ENCODE data around the gene TRIP10. TPM values are rescaled to one million over a fixed set of nuclear protein-coding genes. Genes with fewer than 3 reads are reported as not detected.

TRIP10 gene
- total and polyA plus RNA-seq, 2 experiments from 2014 or later: 54.1 to 67.8 TPM

DNA sequence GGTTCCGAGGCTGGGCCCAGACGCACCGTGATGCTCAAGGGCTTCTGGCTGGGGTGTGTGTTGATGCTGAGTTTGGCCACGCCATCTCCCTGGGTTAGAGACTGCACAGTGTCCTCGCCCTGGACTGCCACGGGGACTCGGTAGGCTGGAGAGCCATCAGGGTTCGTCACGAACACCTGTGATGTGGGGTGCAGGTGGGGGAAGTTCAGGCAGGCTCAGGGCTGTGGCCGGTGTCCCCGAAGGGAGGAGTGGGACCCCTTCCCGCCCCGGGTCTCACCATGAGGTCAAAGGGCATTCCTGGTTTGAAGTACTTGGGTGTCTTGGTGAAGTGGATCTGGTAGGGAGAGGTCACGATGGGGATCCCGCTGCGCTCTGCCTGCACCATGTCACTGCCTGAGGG is 27.2 kb upstream of the TRIP10 start:
- H3K9me3 ChIP-seq (ENCODE audit: low read depth): no peaks in the 10 kb centered on the region
- no peak overlapping the region for H3K4me3 ChIP-seq
- TF ChIP-seq, protein P1, sequence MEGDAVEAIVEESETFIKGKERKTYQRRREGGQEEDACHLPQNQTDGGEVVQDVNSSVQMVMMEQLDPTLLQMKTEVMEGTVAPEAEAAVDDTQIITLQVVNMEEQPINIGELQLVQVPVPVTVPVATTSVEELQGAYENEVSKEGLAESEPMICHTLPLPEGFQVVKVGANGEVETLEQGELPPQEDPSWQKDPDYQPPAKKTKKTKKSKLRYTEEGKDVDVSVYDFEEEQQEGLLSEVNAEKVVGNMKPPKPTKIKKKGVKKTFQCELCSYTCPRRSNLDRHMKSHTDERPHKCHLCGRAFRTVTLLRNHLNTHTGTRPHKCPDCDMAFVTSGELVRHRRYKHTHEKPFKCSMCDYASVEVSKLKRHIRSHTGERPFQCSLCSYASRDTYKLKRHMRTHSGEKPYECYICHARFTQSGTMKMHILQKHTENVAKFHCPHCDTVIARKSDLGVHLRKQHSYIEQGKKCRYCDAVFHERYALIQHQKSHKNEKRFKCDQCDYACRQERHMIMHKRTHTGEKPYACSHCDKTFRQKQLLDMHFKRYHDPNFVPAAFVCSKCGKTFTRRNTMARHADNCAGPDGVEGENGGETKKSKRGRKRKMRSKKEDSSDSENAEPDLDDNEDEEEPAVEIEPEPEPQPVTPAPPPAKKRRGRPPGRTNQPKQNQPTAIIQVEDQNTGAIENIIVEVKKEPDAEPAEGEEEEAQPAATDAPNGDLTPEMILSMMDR (IDR thresholded peaks at IDR 0.05; ENCODE audit: low read depth, low read length): no peak
- H3K27me3 ChIP-seq: peaks cover 11% of the 10 kb centered on the region
- DNase-seq (ENCODE audit: low read depth in 1 of 2, low spot score in 1 of 2): no peak
- H3K36me3 ChIP-seq: no peaks in the 10 kb centered on the region
- H3K4me1 ChIP-seq (ENCODE audit: low read depth): no peaks in the 10 kb centered on the region
- no peak overlapping the region for H3K27ac ChIP-seq

DNA sequence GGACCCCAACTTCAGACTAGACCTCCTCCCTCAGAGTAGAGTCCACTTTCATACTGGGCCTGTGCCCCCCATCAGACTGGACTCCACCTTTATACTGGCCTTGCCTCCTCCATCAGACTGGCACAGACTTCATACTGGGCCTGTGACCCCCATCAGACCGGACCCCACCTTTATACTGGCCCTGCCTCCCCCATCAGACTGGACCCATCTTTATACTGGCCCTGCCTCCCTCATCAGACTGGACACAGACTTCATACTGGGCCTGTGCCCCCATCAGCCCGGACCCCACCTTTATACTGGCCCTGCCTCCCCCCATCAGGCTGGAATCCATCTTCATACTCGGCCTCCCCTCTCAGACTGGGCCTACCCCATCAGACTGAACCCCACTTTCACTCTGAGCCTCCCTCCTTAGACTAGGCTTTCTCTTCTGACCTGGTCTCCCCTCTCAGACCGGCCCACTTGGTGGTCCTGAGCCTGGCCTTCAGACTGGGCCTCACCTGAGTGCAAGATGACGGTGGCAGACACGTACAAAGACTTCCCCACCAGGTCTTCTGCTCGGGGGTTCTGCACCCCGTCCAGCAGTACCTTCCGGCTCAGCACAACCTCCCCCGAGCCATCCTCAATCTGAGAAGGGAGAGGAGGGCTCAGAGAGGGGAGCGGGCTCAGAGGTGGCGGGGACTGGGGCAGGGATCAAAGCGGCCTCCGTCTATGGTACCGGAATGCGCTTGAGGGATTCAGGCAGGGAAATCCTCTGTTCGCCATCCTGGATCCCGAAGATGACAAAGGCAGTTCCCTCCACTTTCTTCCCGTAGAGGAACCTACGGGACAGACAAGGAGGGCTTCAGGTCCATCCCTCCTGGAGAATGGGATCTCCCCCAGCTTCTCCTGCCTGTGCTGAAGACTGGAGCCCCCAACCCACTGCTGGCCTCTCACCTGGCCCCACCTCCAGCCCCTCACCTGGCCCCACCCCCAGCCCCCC is 26.5 kb upstream of the TRIP10 start:
- Histone ChIP-seq H3K27me3 (peaks cover 11% of the 10 kb centered on the region), H3K36me3 (no peaks in the 10 kb centered on the region), H3K27ac (no peak overlapping the region), H3K9me3 (ENCODE audit: low read depth) (no peaks in the 10 kb centered on the region), H3K4me3 (no peak overlapping the region), H3K4me1 (ENCODE audit: low read depth) (no peaks in the 10 kb centered on the region)
- DNase-seq (ENCODE audit: low read depth in 1 of 2, low spot score in 1 of 2): no peak
- TF ChIP-seq, protein P1 (IDR thresholded peaks at IDR 0.05; ENCODE audit: low read depth, low read length): no peak

DNA sequence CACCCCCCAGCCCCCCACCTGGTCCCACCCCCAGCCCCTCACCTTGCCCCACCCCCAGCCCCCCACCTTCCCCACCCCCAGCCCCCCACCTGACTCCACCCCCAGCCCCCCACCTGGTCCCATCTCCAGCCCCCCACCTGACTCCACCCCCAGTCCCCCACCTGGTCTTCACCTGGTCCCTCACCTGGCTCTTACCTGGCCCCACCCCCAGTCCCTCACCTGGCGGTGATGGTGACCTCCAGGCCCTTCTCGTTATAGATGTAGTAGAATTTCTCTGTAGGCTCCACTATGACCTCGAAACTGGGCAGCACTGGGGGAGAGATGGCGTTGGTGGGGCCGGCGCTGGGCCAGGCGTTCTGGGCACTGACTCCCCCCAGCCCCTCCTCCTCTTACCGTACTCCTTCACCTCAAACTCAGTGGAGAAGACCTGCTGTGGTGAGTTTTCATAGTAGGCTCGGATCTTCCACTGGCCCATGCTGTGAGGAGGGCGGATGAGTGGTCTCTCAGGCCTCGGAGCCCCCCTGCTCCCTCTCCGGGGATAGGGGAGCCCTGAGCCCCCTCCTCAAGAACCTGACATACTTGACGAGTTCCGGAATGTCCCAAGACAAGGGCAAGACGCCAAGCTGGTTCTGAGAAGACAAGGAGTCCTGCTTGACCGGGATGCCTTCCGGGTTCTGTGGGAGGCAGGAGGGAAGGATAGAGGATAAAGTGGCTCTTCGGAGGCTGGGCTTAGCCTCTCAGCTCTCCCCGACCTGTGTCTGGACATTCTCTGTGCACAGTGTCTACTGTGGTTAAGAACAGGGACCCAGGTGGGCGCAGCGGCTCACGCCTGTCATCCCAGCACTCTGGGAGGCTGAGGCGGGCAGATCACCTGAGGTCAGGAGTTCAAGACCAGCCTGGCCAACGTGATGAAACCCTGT is 25.4 kb upstream of the TRIP10 start:
- no peaks in the 10 kb centered on the region for H3K36me3 ChIP-seq
- DNase-seq (ENCODE audit: low read depth in 1 of 2, low spot score in 1 of 2): no peak
- TF ChIP-seq, protein P1 (IDR thresholded peaks at IDR 0.05; ENCODE audit: low read depth, low read length): no peak

DNA sequence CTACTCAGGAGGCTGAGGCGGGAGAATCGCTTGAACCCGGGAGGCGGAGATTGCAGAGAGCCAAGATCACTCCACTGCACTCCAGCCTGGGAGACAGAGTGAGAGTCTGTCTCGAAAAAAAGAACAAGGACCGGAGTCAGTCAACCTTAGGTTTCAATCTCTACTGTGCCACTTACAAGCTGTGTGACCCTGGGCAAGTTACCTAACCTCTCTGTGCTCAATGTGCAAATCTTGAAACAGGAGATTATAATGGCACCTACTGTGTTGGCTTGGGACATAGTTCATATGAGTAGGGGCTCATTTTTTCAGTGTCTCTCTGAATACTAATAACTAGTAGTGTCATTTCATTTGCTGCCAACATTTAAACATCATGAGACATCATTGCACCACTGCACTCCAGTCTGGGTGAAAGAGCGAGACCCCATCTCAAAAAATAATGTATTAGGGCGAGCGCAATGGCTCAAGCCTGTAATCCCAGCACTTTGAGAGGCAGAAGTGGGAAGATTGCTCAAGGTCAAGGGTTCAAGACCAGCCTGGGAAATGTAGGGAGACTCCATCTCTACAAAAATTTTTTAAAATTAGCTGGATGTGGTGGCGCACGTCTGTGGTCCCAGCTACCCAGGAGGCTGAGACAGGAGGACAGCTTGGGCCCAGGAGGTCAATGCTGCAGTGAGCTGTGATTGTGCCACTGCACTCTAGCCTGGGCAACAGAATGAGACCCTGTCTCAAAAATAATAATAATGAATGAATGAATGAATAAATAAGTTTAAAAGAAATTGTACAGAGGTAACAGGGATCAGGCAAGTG is 24.5 kb upstream of the TRIP10 start:
- Histone ChIP-seq H3K9me3 (ENCODE audit: low read depth) (no peaks in the 10 kb centered on the region), H3K27ac (no peak overlapping the region), H3K27me3 (peaks cover 7% of the 10 kb centered on the region), H3K4me1 (ENCODE audit: low read depth) (no peaks in the 10 kb centered on the region), H3K36me3 (no peaks in the 10 kb centered on the region), H3K4me3 (no peak overlapping the region)
- TF ChIP-seq, protein P1 (IDR thresholded peaks at IDR 0.05; ENCODE audit: low read depth, low read length): no peak
- no peak for DNase-seq (ENCODE audit: low read depth in 1 of 2, low spot score in 1 of 2)

More for the DNA sequence above, 25.4 kb upstream of the TRIP10 start:
- H3K4me3 ChIP-seq: no peak overlapping the region
- H3K9me3 ChIP-seq (ENCODE audit: low read depth): no peaks in the 10 kb centered on the region
- peaks cover 11% of the 10 kb centered on the region for H3K27me3 ChIP-seq
- no peak overlapping the region for H3K27ac ChIP-seq
- no peaks in the 10 kb centered on the region for H3K4me1 ChIP-seq (ENCODE audit: low read depth)

DNA sequence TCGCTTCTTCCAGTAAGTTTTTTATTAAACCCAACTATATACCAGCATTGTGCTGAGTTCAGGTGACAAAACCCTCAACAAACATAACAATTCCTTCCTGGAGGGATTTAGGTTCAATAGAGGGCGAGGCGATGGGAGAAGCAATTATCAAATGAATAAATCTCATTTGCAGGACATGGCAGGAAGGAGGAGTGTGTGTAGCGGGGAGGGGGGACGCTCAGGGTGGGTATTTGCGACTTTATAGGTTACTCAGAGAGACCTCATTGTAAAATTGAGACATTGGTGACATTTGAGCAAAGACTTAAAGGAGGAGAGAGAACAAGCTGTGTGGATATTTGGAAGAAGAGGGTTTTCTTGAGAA is 22.9 kb upstream of the TRIP10 start:
- H3K36me3 ChIP-seq: no peaks in the 10 kb centered on the region
- no peak for DNase-seq (ENCODE audit: low read depth in 1 of 2, low spot score in 1 of 2)
- H3K27me3 ChIP-seq: no peaks in the 10 kb centered on the region
- no peak overlapping the region for H3K27ac ChIP-seq
- H3K4me1 ChIP-seq (ENCODE audit: low read depth): no peaks in the 10 kb centered on the region
- H3K9me3 ChIP-seq (ENCODE audit: low read depth): no peaks in the 10 kb centered on the region
- no peak overlapping the region for H3K4me3 ChIP-seq
- TF ChIP-seq, protein P1 (IDR thresholded peaks at IDR 0.05; ENCODE audit: low read depth, low read length): no peak

Measured in cardiac muscle cell (in vitro differentiated cells and primary cell).